Motor neuron (in vitro differentiated cells): Measurements from ENCODE around the gene SLC18B1. TPM values are rescaled to one million over a fixed set of nuclear protein-coding genes. Genes with fewer than 3 reads are reported as not detected.

Experiments used
- ATAC-seq, 8 experiments: fragments of 200-7000 bp; cut with Tn5 transposase; replicated peaks in 6 of 8; 2 replicates each; pipeline ENCODE4 v1.8.0; 2021; ENCODE audit warnings: mild to moderate bottlenecking in 8 of 8, moderate library complexity in 8 of 8
- H3K27ac ChIP-seq, 2 donors: fragments of 250-450 bp; sonication (Bioruptor Pico); 2 replicates each; pipeline ENCODE4 v1.9.0; 2021; ENCODE audit warnings: antibody characterized with exemption in 2 of 2, mild to moderate bottlenecking in 2 of 2, moderate library complexity in 1 of 2
- H3K4me1 ChIP-seq, 2 donors: fragments of 250-450 bp; sonication (Bioruptor Pico); replicated peaks in 1 of 2; 2 replicates each; pipeline ENCODE4 v1.6.1; 2021; ENCODE audit warnings: antibody characterized with exemption in 2 of 2, mild to moderate bottlenecking in 2 of 2, moderate library complexity in 1 of 2
- H3K4me3 ChIP-seq, 5 donors: fragments of 250-450 bp; sonication (Bioruptor Pico); 2 replicates each; pipeline ENCODE4 v1.9.0; 2021; ENCODE audit warnings: antibody characterized with exemption in 5 of 5, mild to moderate bottlenecking in 5 of 5, moderate library complexity in 4 of 5
- WGBS, 10 experiments: fragments of 450-650 bp; shearing (Covaris generic); methylation state at CpG; one replicate each; pipeline ENCODE4 v1.0.0; 2022; 5-methylcytosine and 5-hydroxymethylcytosine counted together
- in situ Hi-C, 9 experiments: fragments of 400-800 bp; cut with MboI; loops; one replicate each; pipeline ENCODE4 v1.15.0; 2021; ENCODE audit warnings: low sequenced_read_pairs in 9 of 9, low pct_unique_long_range_greater_than_20kb in 2 of 9; ENCODE audit not compliant: unreplicated experiment in 9 of 9
- total RNA-seq, 8 experiments: library from RNA; unstranded; fragments of 300-600 nt; gene quantifications; 2 replicates each; pipeline versions ENCODE4 v1.2.3 to v1.2.4, GENCODE V29; 2022

SLC18B1 gene
- 10 to 100 TPM in 5 of 8 experiments, 1 to 10 TPM in 3; 6.7 to 22.0 (median 10.7) TPM for total RNA-seq

DNA sequence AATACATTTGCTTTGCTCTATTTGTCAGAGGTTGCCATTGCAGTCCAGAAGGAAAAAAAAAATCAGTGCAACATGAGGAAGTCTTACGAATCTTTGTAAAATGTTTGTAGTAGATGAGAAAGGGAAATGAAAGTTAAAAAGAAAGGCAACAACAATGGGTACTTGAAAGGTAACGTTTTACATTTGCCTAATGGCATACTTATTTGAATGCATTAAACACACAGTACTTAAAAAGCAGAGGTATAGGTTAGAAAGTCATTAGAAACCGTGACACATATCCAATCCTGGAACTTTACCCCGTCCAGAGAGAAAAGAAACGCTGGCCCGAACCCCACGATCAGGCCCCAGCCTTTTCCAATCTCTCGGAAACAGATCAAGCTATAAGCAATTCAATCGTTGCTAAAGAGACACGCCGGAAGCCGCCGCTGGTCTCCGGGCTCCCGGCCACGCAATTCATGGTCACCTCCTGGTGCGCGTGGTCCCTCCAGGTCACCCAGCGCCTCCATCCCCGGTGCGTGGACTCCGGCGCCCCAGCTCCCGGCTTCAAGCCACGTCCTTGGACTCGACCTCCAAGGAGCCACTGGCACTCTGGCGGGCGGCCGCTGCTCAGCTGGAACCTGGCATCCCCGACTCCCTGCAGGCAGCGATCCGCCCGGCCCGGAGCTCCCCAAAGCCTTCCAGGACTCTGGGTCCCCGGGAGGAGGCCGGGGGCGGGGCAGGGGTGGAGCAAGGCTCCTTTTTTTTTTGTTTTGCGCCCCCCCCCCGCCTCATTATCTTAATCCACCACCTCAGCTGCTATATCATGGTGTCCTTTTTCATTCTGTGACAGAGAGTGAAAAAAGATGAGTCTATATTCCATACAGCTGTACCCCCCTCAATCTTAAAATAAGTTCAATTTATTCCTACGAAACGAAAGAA, at the start of gene SLC18B1:
Gene SLC18B1 (minus strand): TSS at position 687 of the 918 bp plus-strand sequence. CDS start 181 bp downstream, at position 506.
- 0 to 10% (median 1%) methylated on average over 4 to 15 of the region's 41 CpGs for WGBS, 10 experiments

DNA sequence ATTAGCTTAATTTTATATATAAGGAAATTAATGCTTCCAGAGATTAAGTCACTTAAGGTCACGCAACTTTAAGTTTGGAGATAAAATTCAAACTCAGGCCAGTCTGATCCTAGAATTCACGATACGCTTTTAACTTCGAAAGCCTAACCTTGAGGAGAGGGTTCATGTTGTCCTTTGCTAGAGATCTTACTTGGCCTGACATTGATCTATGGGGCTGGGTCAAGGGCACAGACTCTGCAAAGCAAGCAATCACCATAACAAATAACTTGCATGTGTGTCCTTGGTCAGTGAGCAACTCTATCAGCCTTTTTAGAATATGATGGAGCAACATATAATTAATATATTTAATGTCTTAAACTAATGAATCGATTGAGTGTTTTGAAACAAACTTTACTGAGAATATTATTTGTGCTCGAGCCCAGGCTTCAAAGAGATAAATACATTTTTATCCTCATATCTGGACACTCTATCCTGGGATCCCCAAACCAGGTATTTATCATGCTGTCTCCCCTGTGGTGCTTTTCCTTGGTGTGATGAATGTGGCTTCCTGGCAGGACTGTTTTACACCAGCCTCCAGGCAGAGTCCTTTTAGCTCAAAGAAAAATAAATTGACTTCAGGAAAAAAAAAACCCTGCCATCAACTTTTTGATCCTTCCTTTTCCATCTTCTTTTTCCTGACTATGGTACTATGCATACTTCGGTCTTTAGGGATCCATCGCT, 45.0 kb upstream of the SLC18B1 start:
- in situ Hi-C loops, result loop anchor here in 7 of 9 experiments (25.0 kb wide), 7 partner anchors 94 to 1244 kb away; no protein-coding TSS in a partner anchor
- Histone ChIP-seq H3K27ac (no peak overlapping the region), H3K4me3 (no peak overlapping the region), H3K4me1 (peaks cover 11 to 13% of the 10 kb centered on the region in 2 donors)
- ATAC-seq, result peak in 4 of 8 experiments; percentile 37 to 76 (median 52)
- WGBS, 10 experiments, result 19 to 76% (median 40%) methylated on average over 3 to 8 of the region's 8 CpGs; no CpG with 5 or more reads in 1 of the 10 experiments

More for the DNA sequence above, at the start of gene SLC18B1:
- ATAC-seq, result peak; percentile 76 to 93 (median 88)
- in situ Hi-C loops, result loop anchor here in 1 of 9 experiments (25.0 kb wide), 1 partner anchor 261 kb away; the partner anchor contains the start of gene TAAR9
- H3K4me3 ChIP-seq, result peak within 1 kb of the TSS; percentile 50 to 77 (median 61)
- H3K4me1 ChIP-seq, result no peaks in the 10 kb centered on the region
- peak within 1 kb of the TSS; percentile 27 to 81 for H3K27ac ChIP-seq

DNA sequence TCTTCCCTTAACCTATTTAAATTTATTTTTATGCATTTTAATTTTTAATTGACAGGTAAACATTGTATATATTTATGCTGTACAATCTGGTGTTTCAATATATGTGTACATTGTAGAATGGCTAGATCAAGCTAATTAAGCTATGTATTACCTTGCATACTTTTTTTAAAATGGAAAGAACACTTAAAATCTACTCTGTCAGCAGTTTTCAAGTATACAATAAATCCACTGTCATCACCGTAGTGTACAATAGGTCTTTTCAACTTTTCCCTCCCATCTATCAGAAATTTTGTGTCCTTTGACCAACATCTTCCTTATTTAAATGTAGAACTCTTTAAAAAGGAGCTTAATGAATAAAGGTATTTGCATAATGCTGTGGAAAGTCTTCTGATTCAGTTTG, 43.5 kb upstream of the SLC18B1 start:
- Histone ChIP-seq H3K4me1 (peaks cover 11 to 13% of the 10 kb centered on the region in 2 donors), H3K4me3 (no peak overlapping the region), H3K27ac (no peak overlapping the region)
- in situ Hi-C loops, result loop anchor here in 7 of 9 experiments (25.0 kb wide), 7 partner anchors 95 to 1245 kb away; no protein-coding TSS in a partner anchor
- 17 to 86% (median 38%) methylated on average over 1 of the region's 1 CpG; no CpG with 5 or more reads in 2 of the 10 experiments for WGBS, 10 experiments
- no peak for ATAC-seq

DNA sequence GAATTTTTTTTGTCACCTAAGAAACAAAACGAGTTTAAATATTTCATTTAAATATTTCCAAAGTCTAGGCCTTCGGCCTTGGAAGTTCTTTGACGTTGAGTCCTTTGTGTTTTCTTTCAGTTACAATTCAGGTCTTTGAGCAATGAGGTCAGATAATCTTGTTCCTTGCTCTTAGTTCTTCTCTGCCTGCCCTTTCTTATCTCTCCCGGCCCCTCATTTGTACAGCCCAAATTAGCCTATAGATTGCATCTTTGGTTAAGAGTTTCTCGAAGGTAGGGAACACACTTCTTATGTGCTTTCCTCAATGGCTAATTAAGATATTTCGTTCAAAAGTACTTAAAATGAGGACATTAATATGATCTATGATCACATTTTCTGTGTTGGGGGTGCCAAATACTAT, 34.5 kb upstream of the SLC18B1 start:
- in situ Hi-C loops, result loop anchor here in 7 of 9 experiments (10.0 to 25.0 kb wide), 8 partner anchors 104 to 1254 kb away; no protein-coding TSS in a partner anchor
- H3K27ac ChIP-seq, result no peak overlapping the region
- no peak overlapping the region for H3K4me3 ChIP-seq
- WGBS, 10 experiments, result 44 to 88% (median 80%) methylated on average over 3 to 6 of the region's 6 CpGs
- peaks cover 0 to 4% of the 10 kb centered on the region in 2 donors for H3K4me1 ChIP-seq
- ATAC-seq, result no peak

DNA sequence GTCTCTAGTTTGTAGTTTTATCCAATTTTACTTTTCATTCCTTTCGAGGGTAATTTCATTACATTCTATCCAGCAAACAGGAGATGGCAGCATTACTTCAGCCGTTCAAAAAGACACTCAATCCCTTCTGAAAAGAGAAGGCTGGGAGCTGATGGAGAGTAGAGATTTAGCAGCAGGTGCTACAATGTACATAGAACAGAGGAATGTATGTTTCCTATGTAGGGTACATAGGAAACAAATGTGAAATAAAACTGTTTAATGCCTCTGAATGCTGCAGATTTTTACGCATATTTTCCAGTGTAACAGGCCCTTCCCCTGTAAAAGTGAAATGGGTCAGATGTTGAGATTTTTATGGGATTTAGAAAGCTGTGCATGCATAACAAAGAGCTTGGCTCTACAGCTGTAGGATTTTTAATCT, 31.9 kb upstream of the SLC18B1 start:
- peak; percentile 67 to 82 (median 73) for ATAC-seq
- in situ Hi-C loops, result loop anchor here in 7 of 9 experiments (10.0 to 25.0 kb wide), 8 partner anchors 107 to 1257 kb away; no protein-coding TSS in a partner anchor
- Histone ChIP-seq H3K4me3 (no peak overlapping the region), H3K4me1 (peaks cover 0 to 4% of the 10 kb centered on the region in 2 donors), H3K27ac (no peak overlapping the region)
- 0 to 53% (median 17%) methylated on average over 1 to 3 of the region's 3 CpGs for WGBS, 10 experiments

DNA sequence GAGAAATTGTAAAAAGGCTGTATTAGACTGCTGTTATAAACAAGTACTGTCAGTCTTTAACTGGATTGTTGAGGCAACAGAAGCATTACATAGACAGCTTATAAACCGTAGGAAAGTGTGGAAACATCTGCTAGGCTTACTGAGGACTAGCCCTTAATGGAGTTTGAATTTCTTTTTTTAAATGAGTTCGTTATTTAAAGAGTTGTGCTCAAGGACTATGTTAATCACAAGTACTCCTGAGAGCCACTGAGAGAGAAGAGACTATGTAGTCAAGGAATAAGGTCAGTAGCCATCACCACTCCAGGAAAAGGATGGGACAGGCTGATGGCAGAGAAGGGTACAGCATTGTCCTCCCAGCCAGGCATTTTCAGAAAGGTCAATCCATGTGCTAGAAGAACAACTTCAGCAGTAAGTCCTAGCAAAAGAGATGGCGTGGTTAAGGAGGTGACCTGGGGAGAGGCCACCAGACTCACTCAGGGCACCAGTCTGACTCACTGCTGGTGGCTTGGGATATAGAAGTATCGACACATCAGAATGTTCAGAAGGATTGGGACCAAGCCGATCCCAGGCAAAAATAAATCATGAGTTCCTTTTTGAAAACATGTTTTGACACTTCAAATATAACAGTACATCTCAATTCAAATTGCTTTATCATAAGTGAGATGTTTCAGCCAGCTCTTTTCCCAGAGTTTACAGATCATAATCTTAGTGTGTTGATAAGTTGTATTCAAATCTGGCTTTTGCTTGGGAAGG, 22.4 kb upstream of the SLC18B1 start:
- 17 to 93% (median 85%) methylated on average over 1 to 5 of the region's 5 CpGs; no CpG with 5 or more reads in 1 of the 10 experiments for WGBS, 10 experiments
- in situ Hi-C loops, result loop anchor here in 4 of 9 experiments (10.0 to 25.0 kb wide), 4 partner anchors 284 to 1091 kb away; partner anchors contain the start of genes STX7 (in 2 of the 4) and TAAR9 (in 1 of the 4)

DNA sequence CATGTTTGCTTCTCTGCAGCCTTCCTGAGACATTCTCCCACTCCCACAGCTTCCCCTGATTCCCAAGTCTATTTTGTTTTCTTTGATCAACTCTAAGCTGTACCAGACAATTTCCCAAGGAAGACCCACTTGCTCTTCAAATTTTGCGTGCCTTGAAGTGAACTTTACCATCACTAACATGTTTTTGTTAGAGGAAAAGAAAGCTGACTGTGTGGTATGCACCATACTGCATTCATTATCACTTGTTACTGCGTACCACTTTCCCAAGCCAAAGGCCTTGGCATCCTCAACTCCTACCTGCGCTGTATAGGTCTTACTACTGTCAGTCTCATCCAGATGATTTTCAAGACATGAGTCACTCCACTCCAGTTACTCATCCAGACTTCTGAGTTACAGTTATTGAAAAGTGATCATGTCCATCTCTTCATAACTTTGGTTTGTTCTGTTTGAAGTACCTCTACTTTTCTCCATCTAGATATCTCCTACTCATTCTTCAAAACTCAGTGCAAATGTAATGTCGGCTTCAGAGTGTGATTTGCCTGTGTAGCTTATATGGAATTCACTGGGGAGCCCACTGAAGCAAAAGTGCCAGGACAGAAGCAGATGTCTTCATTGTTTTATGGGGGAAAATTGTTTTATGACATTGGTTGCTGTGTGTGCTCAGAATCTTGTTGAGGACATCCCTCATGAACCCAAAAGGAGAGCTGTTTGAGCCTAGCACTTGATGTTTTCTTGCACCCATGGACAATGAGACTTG, 21.1 kb upstream of the SLC18B1 start:
- Histone ChIP-seq H3K27ac (no peak overlapping the region), H3K4me1 (peaks cover 13 to 14% of the 10 kb centered on the region in 2 donors), H3K4me3 (no peak overlapping the region)
- peak in 2 of 8 experiments; percentile 2 to 5 for ATAC-seq
- 16 to 100% (median 87%) methylated on average over 1 to 4 of the region's 4 CpGs for WGBS, 10 experiments
- in situ Hi-C loops, result loop anchor here in 4 of 9 experiments (10.0 to 25.0 kb wide), 4 partner anchors 282 to 1093 kb away; partner anchors contain the start of genes STX7 (in 2 of the 4) and TAAR9 (in 1 of the 4)

More for the DNA sequence above, 22.4 kb upstream of the SLC18B1 start:
- ATAC-seq, result peak; percentile 19 to 35 (median 34)
- no peak overlapping the region for H3K4me3 ChIP-seq
- H3K4me1 ChIP-seq, result peaks cover 6 to 7% of the 10 kb centered on the region in 2 donors
- H3K27ac ChIP-seq, result no peak overlapping the region

DNA sequence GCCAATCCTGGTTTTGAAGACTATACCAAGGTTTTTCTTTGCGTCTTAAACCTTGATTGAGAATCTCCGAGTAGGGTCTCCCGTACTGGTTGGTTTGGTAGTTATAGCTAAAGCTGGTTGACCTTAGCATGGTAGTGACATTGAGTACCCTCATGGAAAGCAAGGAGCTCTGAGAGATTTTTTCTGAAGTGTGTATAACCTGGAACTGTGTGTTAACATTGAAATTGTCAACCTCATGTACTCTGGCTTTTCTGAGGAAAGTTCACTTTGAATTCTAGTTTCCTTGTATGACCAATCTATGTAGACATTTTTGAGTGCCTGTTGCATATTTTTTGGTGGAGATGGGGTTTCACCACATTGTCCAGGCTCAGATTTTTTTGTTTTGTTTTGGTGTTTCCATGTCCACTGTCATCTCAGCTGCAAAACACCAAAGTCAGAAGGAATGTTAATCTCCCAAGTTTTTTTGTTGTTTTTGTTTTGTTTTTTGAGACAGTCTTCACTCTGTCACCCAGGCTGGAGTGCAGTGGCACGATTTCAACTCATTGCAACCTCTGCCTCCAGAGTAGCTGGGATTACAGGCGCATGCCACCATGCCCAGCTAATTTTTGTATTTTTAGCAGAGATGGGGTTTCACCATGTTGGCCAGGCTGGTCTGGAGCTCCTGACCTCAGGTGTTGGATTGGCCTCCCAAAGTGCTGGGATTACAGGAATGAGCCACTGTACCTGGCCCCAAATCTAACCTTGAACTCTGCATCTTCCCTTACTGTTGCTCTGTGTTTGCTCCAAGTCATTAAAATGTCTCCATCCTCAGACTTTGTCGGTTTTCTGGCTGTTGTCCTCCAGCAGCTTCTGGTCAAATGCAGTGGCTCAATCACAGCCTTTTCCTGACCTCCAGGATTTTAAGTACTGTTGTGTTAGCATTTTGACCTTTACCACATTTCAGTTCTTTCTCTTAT, 20.2 kb upstream of the SLC18B1 start:
- in situ Hi-C loops, result loop anchor here in 3 of 9 experiments (25.0 kb wide), 3 partner anchors 281 to 1094 kb away; partner anchors contain the start of genes STX7 (in 2 of the 3) and TAAR9 (in 1 of the 3)
- Histone ChIP-seq H3K27ac (no peak overlapping the region), H3K4me3 (no peak overlapping the region), H3K4me1 (peaks cover 13 to 14% of the 10 kb centered on the region in 2 donors)
- WGBS, 10 experiments, result 20 to 91% (median 74%) methylated on average over 1 to 6 of the region's 6 CpGs; no CpG with 5 or more reads in 2 of the 10 experiments
- no peak for ATAC-seq

DNA sequence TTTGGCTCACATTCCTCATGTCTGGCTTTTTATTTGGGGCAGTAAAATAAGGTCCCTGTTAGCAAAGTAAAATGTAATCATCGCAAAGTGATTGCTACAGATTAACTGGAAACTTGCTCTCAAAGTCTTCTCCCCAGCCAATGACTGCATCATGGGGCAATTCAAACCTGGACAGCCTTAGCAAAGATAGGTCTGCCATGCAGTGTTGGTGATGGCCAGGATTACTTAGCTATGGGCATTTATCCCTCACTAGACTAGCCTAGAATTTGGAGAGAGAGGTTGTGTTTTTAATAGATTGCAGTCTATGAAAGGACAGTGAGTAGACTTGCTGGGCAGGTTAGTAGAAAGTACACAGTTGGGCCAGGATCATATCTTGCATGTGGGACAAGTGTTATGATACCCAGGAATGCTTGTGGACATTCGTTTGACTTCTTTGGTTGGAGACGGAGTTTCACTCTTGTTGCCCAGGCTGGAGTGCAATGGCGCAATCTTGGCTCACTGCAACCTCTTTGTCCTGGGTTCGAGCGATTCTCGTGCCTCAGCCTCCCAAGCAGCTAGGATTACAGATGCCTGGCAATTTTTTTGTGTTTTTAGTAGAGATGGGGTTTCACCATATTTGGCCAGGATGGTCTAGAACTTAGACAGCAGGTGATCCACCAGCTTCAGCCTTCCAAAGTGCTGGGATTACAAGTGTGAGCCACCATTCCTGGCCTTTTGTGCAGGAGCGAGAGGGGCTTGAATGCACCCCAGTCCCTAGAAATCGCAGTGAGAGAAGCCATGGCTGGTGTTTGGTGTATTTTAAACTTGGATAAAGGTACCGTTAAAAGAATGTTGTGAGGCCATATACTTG, 19.3 kb upstream of the SLC18B1 start:
- no peak overlapping the region for H3K27ac ChIP-seq
- WGBS, 10 experiments, result 78 to 100% (median 97%) methylated on average over 1 to 8 of the region's 10 CpGs
- H3K4me3 ChIP-seq, result no peak overlapping the region
- in situ Hi-C loops, result loop anchor here in 3 of 9 experiments (25.0 kb wide), 3 partner anchors 280 to 1095 kb away; partner anchors contain the start of genes STX7 (in 2 of the 3) and TAAR9 (in 1 of the 3)
- peaks cover 15 to 20% of the 10 kb centered on the region in 2 donors for H3K4me1 ChIP-seq
- ATAC-seq, result no peak
